T-helper 17 cell (primary cell): ENCODE results near the gene FAT1. TPM values are rescaled to one million over a fixed set of nuclear protein-coding genes. Genes with fewer than 3 reads are reported as not detected.

Experiments used
- ATAC-seq: fragments of 150-1000 bp; cut with Tn5 transposase; 2 replicates; pipeline ENCODE4 v1.10.0; 2021; ENCODE audit warnings: mild to moderate bottlenecking, moderate library complexity
- DNase-seq, 3 donors: peaks; one replicate each; pipeline versions ENCODE4 v3.0.0 to v3.0.0-alpha.2; 2020 to 2021
- H3K9me3 ChIP-seq: one replicate; pipeline ENCODE4 v1.7.0; 2013; ENCODE audit warnings: low read length, mild to moderate bottlenecking; ENCODE audit not compliant: control insufficient read depth, poor library complexity, severe bottlenecking
- H3K27ac Mint-ChIP-seq: one replicate; pipeline ENCODE4 v1.8.0; 2022; ENCODE audit warnings: mild to moderate bottlenecking, moderate library complexity, mixed read lengths
- H3K27me3 Mint-ChIP-seq: one replicate; pipeline ENCODE4 v1.8.0; 2022; ENCODE audit warnings: mixed read lengths
- H3K36me3 Mint-ChIP-seq: one replicate; pipeline ENCODE4 v1.8.0; 2022; ENCODE audit warnings: low read depth, mixed read lengths
- H3K4me1 Mint-ChIP-seq: one replicate; pipeline ENCODE4 v1.8.0; 2022; ENCODE audit warnings: mild to moderate bottlenecking, mixed read lengths
- H3K4me3 Mint-ChIP-seq: one replicate; pipeline ENCODE4 v1.8.0; 2022; ENCODE audit warnings: mild to moderate bottlenecking, moderate library complexity, mixed read lengths
- total RNA-seq, 4 donors: library from RNA in 2 of 4; stranded (reverse) in 2 of 4; gene quantifications; one replicate each; pipeline ENCODE4 v1.2.3 and lab custom pipeline; 2022 to 2026

The FAT1 gene
- total RNA-seq, 2 donors from 2014 or later: not detected

DNA sequence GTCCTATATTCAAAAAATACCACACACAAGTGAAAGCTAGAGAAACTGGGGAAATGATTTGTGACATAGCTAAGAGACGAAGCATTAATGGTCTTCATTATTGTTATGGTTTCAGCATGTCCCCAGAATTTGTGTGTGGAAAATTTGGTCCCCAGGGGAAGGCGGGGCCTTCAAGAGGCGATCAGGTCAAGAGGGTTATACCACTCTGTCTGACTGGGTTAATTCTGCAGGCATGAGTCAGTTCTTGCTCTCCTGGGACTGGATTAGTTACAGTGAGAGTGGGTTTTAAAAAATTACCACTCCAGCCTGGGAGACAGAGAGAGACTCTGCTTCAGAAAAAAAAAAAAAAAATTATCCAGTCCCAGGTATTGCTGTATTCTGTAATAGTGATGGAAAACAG, 166.2 kb downstream of the FAT1 start:
- ATAC-seq (no peak), DNase-seq (no peak)
- H3K4me3 Mint-ChIP-seq: no peak overlapping the region
- no peaks in the 10 kb centered on the region for H3K36me3 Mint-ChIP-seq
- H3K27me3 Mint-ChIP-seq: peaks cover 21% of the 10 kb centered on the region
- H3K4me1 Mint-ChIP-seq: no peaks in the 10 kb centered on the region
- H3K27ac Mint-ChIP-seq: no peak overlapping the region
- no peaks in the 10 kb centered on the region for H3K9me3 ChIP-seq

DNA sequence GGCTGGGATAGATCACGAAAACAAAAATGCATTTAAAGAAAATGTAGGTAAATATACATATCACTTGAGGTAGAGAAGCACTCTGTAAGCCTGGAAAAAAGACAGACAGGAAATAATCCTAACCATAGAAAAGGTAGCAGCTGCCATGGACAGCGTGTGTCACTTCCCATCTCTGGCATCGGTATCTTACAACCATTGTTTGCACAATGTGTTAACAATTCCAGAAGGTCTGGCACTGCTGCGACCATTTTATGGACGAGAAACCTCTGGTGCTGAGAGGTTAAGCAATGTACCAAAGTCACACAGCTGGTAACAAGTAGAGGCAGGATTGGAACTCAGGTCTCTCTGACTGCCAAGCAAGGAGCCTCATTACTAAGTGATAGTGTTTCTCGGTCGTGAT, 166.6 kb downstream of the FAT1 start:
- no peak for ATAC-seq
- Mint-ChIP-seq H3K27ac (no peak overlapping the region), H3K4me1 (no peaks in the 10 kb centered on the region), H3K27me3 (peaks cover 23% of the 10 kb centered on the region), H3K36me3 (no peaks in the 10 kb centered on the region), H3K4me3 (no peak overlapping the region)
- no peaks in the 10 kb centered on the region for H3K9me3 ChIP-seq
- no peak for DNase-seq

DNA sequence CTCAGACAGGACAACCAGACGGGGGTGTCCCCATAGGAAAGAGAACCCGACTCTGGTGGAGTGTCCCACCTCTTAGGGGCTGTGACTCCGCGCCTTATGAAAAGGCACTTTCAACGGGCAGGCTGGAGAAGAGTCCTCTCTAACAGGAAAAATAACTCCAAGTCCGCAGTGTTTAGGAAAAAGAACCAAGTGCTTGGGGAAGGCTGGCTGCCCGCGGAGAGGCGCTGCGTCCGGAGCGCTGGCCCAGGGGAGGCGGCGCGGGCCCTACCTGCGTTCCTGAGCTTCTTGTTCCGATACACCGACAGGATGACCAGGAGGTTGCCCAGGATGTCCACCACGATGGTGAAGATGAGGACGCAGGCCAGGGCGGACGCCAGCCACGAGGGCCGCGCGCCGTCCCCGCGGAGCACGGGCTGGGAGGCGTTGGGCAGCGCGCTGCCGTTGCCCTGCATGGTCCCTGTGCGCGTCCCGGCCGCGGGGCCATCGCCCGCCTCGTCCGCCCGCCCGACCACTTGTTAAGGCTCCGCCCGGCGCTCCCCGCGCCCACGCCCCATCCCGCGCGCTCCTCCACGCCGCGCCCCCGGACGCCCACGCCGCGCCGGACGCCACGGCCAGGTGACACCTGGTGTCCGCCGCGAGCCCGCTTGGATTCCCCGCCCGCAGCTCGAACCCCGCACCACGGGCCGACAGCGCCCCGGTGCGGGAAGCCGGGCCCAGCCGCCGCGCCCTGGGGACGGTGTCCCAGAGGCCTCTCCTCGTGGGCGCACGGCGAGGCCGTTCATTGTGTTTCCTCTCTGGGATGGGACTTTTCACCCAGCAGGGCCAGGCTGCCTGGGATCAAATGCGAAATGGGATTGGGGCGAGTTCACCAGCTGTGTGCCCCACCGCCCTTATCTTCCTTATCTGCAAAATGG, 168.5 kb downstream of the FAT1 start, which contains the start of gene MTNR1A:
Gene MTNR1A, minus strand, starts transcription at position 654 of the 914 bp plus-strand sequence. Its CDS starts 202 bp downstream, at position 452.
- no peaks in the 10 kb centered on the region for H3K4me1 Mint-ChIP-seq
- DNase-seq (no peak), ATAC-seq (no peak)
- no peak within 1 kb of the TSS for H3K4me3 Mint-ChIP-seq
- no peaks in the 10 kb centered on the region for H3K36me3 Mint-ChIP-seq
- no peak within 1 kb of the TSS for H3K27ac Mint-ChIP-seq
- no peaks in the 10 kb centered on the region for H3K9me3 ChIP-seq
- peaks cover 23% of the 10 kb centered on the region for H3K27me3 Mint-ChIP-seq

DNA sequence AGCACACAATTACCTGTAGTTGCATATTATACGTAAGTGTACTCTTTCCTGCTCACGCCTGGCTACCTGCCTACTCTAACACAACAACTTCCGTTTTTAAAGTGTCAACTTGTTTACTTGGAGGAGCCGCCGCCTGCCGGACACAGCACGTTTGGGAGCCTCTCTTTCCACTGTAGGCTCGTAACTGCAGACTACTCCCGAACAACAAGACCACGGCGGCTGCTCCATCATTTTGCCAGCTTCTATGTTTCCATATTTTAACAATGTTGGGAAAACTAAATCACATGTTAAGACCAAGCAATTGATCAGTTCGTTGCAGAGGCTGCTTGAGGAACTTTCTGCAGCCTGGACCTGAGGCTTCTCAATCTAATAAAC, 169.1 kb downstream of the FAT1 start:
- no peak for ATAC-seq
- Mint-ChIP-seq H3K36me3 (no peaks in the 10 kb centered on the region), H3K4me3 (no peak overlapping the region), H3K27me3 (peaks cover 23% of the 10 kb centered on the region), H3K4me1 (no peaks in the 10 kb centered on the region), H3K27ac (no peak overlapping the region)
- no peak for DNase-seq
- H3K9me3 ChIP-seq: no peaks in the 10 kb centered on the region

DNA sequence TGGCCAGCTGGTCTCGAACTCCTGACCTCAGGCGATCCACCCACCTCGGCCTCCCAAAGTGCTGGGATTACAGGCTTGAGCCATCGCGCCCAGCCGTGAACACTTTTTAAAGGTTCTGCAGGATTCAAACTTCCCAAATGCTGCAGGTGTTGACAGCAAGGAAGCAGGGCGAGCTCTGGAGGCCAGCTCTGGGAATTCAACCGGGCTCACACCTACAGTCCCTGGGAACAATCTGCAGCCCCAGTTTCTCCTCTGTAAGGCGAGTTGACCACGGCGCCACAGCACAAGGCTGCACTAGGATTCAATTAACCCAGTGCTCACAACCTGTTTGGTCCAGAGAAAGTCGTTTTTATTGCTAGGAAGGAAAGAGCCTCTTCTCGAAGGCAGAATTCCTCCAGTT, 169.9 kb downstream of the FAT1 start:
- peaks cover 23% of the 10 kb centered on the region for H3K27me3 Mint-ChIP-seq
- no peak for DNase-seq
- H3K4me3 Mint-ChIP-seq: no peak overlapping the region
- no peaks in the 10 kb centered on the region for H3K9me3 ChIP-seq
- H3K4me1 Mint-ChIP-seq: no peaks in the 10 kb centered on the region
- H3K36me3 Mint-ChIP-seq: no peaks in the 10 kb centered on the region
- ATAC-seq: no peak
- H3K27ac Mint-ChIP-seq: no peak overlapping the region

DNA sequence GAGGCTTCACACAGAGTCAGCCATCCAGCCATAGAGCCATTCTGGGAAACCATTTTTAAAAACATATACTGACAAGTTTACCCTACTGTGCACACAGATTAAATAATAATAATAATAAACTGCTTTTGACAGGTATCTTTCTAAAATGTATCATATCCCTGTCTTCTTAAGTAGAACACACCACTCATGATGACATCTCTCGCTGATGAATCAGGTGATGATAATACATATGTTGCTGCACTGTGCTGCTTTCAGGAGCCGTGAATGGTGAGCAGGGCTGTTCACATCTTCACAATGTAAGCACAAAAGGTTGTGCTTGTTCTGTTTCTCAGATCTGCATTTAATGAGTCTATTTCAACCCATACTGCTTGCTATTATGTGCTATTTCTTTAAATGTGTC, 171.8 kb downstream of the FAT1 start:
- H3K9me3 ChIP-seq: no peaks in the 10 kb centered on the region
- no peaks in the 10 kb centered on the region for H3K36me3 Mint-ChIP-seq
- no peak for ATAC-seq
- no peak overlapping the region for H3K27ac Mint-ChIP-seq
- no peak for DNase-seq
- no peaks in the 10 kb centered on the region for H3K4me1 Mint-ChIP-seq
- H3K27me3 Mint-ChIP-seq: peaks cover 23% of the 10 kb centered on the region
- no peak overlapping the region for H3K4me3 Mint-ChIP-seq

DNA sequence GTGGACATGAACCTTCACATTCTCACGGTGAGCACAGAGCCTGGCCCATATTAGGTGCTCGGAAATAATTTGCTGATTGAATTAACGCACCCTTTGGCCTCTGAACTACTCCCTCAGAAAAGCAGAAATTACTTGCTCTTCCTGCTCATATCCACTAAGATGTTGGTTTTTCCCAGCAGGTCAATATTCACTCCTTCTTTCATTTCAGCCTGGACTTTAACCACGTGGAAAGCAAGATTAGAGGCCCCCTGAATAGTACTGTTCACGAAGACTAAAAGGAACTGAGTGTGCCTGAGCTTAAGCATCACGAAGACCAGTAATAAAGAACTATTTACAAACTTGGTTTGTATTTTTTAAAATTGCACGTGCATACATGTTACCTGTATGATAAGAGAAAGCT, 178.2 kb downstream of the FAT1 start:
- Mint-ChIP-seq H3K4me1 (no peaks in the 10 kb centered on the region), H3K27me3 (no peaks in the 10 kb centered on the region), H3K36me3 (no peaks in the 10 kb centered on the region), H3K4me3 (no peak overlapping the region), H3K27ac (no peak overlapping the region)
- ATAC-seq (no peak), DNase-seq (no peak)
- H3K9me3 ChIP-seq: no peaks in the 10 kb centered on the region

DNA sequence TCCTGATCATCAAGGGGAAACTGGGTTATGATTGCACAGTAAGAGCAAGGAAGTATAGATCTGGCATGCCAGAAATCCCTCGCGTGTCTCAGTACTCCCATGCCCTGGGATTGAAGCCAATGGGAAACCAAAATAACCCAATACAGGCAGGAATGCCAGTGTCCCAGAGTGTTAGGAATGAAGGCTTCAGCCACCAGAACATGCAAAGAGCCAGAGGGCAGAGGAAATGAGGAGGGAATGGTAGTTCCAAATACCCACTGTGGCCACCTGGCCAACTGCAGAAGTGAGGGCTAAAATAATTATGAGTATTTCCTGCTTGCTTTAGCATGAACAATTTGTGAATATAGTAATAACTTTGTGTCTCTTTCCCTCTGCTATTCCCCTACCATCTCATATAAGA, 180.4 kb downstream of the FAT1 start:
- no peaks in the 10 kb centered on the region for H3K9me3 ChIP-seq
- Mint-ChIP-seq H3K4me1 (no peaks in the 10 kb centered on the region), H3K27me3 (no peaks in the 10 kb centered on the region), H3K36me3 (no peaks in the 10 kb centered on the region), H3K4me3 (no peak overlapping the region), H3K27ac (no peak overlapping the region)
- ATAC-seq (no peak), DNase-seq (no peak)

DNA sequence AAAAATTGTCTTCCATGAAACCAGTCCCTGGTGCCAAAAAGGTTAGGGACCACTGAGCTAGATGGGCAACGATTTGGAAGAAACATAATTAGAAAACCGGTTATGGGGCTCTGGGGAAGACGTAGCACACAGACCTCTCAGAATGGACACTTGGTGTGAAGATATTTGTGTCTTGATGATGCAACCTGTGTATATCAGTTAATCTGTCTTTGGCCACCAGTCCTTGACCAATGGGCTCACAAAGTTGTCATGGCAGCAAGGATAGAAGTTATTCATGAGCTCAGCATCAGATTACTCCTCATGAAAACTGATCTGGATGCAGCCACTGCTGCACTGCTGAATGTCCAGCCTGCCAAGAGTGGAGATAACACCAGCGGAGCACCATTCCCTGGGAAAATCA, 181.9 kb downstream of the FAT1 start:
- Mint-ChIP-seq H3K4me3 (no peak overlapping the region), H3K36me3 (no peaks in the 10 kb centered on the region), H3K27me3 (no peaks in the 10 kb centered on the region), H3K4me1 (no peaks in the 10 kb centered on the region), H3K27ac (no peak overlapping the region)
- DNase-seq (no peak), ATAC-seq (no peak)
- H3K9me3 ChIP-seq: no peaks in the 10 kb centered on the region

DNA sequence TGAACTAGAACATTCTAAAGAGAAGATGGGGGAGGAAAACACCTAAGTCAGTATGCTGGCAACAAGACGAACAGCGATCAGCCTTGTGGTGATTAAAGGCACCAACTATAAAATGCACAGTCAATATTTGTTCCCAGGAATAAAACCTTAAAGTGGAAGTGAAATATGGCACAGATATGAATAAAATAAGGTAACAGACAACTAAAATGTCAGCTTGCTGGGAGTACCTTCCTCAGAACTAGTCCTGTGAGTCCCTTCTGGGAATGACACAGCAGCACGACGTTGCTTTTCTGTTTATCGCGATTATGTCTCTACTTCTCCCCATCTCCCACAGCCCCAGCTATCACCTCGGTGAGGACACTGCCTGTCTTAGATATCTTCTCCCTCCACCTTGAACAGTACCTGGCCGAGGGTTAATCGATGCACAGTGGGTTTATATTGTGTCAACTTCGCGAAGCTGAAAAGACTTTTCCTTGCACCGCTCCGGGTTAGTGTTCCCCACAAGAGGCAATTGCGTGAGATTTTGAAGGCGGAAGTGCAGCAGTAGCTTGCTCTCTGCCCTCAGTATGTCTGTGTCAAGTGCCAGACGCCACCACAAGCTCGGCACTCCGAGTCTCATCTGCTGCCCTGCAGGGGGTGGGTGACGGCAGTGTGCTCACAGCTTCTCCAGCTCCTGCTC, 185.7 kb downstream of the FAT1 start:
- H3K27ac Mint-ChIP-seq: no peak overlapping the region
- DNase-seq: no peak
- H3K36me3 Mint-ChIP-seq: no peaks in the 10 kb centered on the region
- no peak for ATAC-seq
- H3K4me1 Mint-ChIP-seq: no peaks in the 10 kb centered on the region
- no peaks in the 10 kb centered on the region for H3K27me3 Mint-ChIP-seq
- H3K4me3 Mint-ChIP-seq: no peak overlapping the region
- H3K9me3 ChIP-seq: no peaks in the 10 kb centered on the region

Other genes starting within 250 kb of the FAT1 start
- gene MTNR1A, start 168.3 kb downstream of the FAT1 start, total RNA-seq: not detected